NOMO-1 treated with DMSO at 0.1 percent for 48 hours (cell line): ENCODE results near the gene MYO3B.

Experiments
- DNase-seq: peaks from one replicate; lab custom pipeline; 2025; ENCODE audit not compliant: unreplicated experiment; lab: John Stamatoyannopoulos, UW

Gene MYO3B

GRCh38 chr2:170159060-170159459 lies 18.9 kb upstream of the MYO3B start:
- no peak for DNase-seq

- DNase-seq = no peak
These were observed 16.3 kb upstream of the MYO3B start for GRCh38 chr2:170161516-170162270.

- no peak for DNase-seq
These were observed 15.7 kb upstream of the MYO3B start for GRCh38 chr2:170162271-170162632.

- peak; percentile 33 for DNase-seq
These were observed 14.4 kb upstream of the MYO3B start for GRCh38 chr2:170163411-170164065.

- DNase-seq = no peak
These were observed 12.8 kb upstream of the MYO3B start for GRCh38 chr2:170165129-170165528.

- DNase-seq = no peak
These were observed 11.2 kb upstream of the MYO3B start for GRCh38 chr2:170166735-170167134.

GRCh38 chr2:170170281-170171040 lies 7.5 kb upstream of the MYO3B start:
- DNase-seq = no peak

- DNase-seq = no peak
These were observed 1.7 kb upstream of the MYO3B start for GRCh38 chr2:170176212-170176611.

GRCh38 chr2:170180031-170180566 lies 2.2 kb downstream of the MYO3B start:
- no peak for DNase-seq

GRCh38 chr2:170181602-170182001 lies 3.7 kb downstream of the MYO3B start:
- no peak for DNase-seq

- DNase-seq = no peak
These were observed 7.4 kb downstream of the MYO3B start for GRCh38 chr2:170185319-170185718.

GRCh38 chr2:170189757-170190156 lies 11.8 kb downstream of the MYO3B start:
- DNase-seq = no peak

- no peak for DNase-seq
These were observed 12.2 kb downstream of the MYO3B start for GRCh38 chr2:170190172-170190571.

- DNase-seq = no peak
These were observed 13.4 kb downstream of the MYO3B start for GRCh38 chr2:170191166-170191866.

- no peak for DNase-seq
These were observed 19.0 kb downstream of the MYO3B start for GRCh38 chr2:170196963-170197362.

- no peak for DNase-seq
These were observed 23.3 kb downstream of the MYO3B start for GRCh38 chr2:170201275-170201674.

GRCh38 chr2:170201734-170202393 lies 23.9 kb downstream of the MYO3B start:
- DNase-seq = no peak

- DNase-seq = no peak
These were observed 24.5 kb downstream of the MYO3B start for GRCh38 chr2:170202437-170202836.

- DNase-seq = no peak
These were observed 26.5 kb downstream of the MYO3B start for GRCh38 chr2:170204298-170204951.

GRCh38 chr2:170206246-170206645 lies 28.3 kb downstream of the MYO3B start:
- no peak for DNase-seq
